Esophagus squamous epithelium (tissue), 5 donors: ENCODE results near the gene ETDB. TPM values are rescaled to one million over a fixed set of nuclear protein-coding genes. Genes with fewer than 3 reads are reported as not detected.
A peak's percentile ranks its signal among the peaks of the same experiment; 100 is the strongest.

Source experiments
- DNase-seq: peaks from one replicate; lab custom pipeline; 2025; lab: John Stamatoyannopoulos, UW
- H3K27ac ChIP-seq, 4 donors: fragments of 200-600 bp; sonication (generic); one replicate each; pipeline ENCODE4 v1.5.1; 2016 to 2019; ENCODE audit warnings: mild to moderate bottlenecking in 1 of 4
- H3K27me3 ChIP-seq, 4 donors: fragments of 200-600 bp; sonication (generic); 1 replicate in 3 of 4; 2 replicates in 1 of 4; pipeline versions ENCODE4 v1.5.1 to v1.6.0; 2017 to 2021; ENCODE audit warnings: antibody characterized with exemption in 1 of 4
- H3K36me3 ChIP-seq, 3 donors: fragments of 200-600 bp; sonication (generic); one replicate each; pipeline ENCODE4 v1.5.1; 2016 to 2019
- H3K4me1 ChIP-seq, 3 donors: fragments of 200-600 bp; sonication (generic); one replicate each; pipeline ENCODE4 v1.5.1; 2017 to 2019
- H3K4me3 ChIP-seq, 4 donors: fragments of 200-600 bp; sonication (generic); 1 replicate in 3 of 4; 2 replicates in 1 of 4; pipeline ENCODE4 v1.5.1; 2016 to 2019; ENCODE audit warnings: mild to moderate bottlenecking in 2 of 4, moderate library complexity in 1 of 4
- H3K9me3 ChIP-seq, 3 donors: fragments of 200-600 bp; sonication (generic); one replicate each; pipeline ENCODE4 v1.5.1; 2016 to 2019
- POLR2A ChIP-seq, 4 donors: fragments of 450-650 bp; IDR thresholded peaks; one replicate each; pipeline ENCODE4 v1.6.1; 2017; ENCODE audit warnings: antibody characterized with exemption in 4 of 4, mild to moderate bottlenecking in 4 of 4, moderate library complexity in 3 of 4
- WGBS, 2 donors: methylation state at CpG; one replicate each; pipeline ENCODE4 v1.1.5; 2018; 5-methylcytosine and 5-hydroxymethylcytosine counted together
- intact Hi-C: fragments of 100-400 bp; cut with DNase I; formaldehyde crosslinking; loops from one replicate; pipeline ENCODE4 v1.15.0; 2022
- total RNA-seq, 4 donors: library from RNA; depleted of rRNA; stranded (reverse); fragments of >200 nt; gene quantifications; one replicate each; pipeline ENCODE4 v1.1.0, GENCODE V29; 2016
- TF ChIP-seq, protein P1 (sequence below), 6 experiments: fragments of 450-650 bp in 4 of 6; fragments of 200-600 bp in 2 of 6; sonication (generic) in 2 of 6; IDR thresholded peaks; one replicate each; pipeline ENCODE4 v1.5.1; 2016 to 2019; ENCODE audit warnings: antibody characterized with exemption in 6 of 6, mild to moderate bottlenecking in 4 of 6, moderate library complexity in 4 of 6
- donor health status: DM: yes; HTN: yes; CAD: no.

ETDB gene
- total RNA-seq, 4 donors from 2014 or later = not detected

DNA sequence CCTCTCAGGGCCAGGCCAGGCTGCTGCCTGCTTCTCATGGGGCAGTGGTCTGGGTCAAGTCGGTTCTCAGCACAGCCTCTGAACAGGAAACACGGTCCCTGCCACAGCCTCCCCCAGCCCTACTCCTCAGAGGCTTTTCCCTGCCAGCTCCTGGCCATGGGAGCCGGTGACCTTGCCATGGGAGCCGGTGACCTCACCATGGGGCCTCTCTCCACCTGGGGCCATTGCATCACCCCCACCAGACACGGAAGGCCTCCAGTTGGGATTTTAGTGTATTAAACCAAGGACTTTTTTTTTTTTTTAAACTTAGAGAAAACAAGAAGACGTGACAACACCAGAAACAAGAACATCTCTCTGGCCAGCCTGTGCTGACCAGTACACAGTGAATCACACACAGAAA lies 25.6 kb downstream of the ETDB start:
- Histone ChIP-seq H3K27me3 (no peaks in the 10 kb centered on the region), H3K27ac (no peak overlapping the region), H3K4me1 (peaks cover 0 to 14% (median 6%) of the 10 kb centered on the region in 3 donors), H3K36me3 (no peaks in the 10 kb centered on the region), H3K4me3 (no peak overlapping the region), H3K9me3 (no peaks in the 10 kb centered on the region)
- 64 to 70% methylated on average over 2 to 5 of the region's 6 CpGs for WGBS, 2 donors
- no peak for DNase-seq
- intact Hi-C loops = no loop called here
- TF ChIP-seq, protein P1, sequence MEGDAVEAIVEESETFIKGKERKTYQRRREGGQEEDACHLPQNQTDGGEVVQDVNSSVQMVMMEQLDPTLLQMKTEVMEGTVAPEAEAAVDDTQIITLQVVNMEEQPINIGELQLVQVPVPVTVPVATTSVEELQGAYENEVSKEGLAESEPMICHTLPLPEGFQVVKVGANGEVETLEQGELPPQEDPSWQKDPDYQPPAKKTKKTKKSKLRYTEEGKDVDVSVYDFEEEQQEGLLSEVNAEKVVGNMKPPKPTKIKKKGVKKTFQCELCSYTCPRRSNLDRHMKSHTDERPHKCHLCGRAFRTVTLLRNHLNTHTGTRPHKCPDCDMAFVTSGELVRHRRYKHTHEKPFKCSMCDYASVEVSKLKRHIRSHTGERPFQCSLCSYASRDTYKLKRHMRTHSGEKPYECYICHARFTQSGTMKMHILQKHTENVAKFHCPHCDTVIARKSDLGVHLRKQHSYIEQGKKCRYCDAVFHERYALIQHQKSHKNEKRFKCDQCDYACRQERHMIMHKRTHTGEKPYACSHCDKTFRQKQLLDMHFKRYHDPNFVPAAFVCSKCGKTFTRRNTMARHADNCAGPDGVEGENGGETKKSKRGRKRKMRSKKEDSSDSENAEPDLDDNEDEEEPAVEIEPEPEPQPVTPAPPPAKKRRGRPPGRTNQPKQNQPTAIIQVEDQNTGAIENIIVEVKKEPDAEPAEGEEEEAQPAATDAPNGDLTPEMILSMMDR (IDR thresholded peaks at IDR 0.05) = no peak
- no peak for TF ChIP-seq POLR2A (IDR thresholded peaks at IDR 0.05)

DNA sequence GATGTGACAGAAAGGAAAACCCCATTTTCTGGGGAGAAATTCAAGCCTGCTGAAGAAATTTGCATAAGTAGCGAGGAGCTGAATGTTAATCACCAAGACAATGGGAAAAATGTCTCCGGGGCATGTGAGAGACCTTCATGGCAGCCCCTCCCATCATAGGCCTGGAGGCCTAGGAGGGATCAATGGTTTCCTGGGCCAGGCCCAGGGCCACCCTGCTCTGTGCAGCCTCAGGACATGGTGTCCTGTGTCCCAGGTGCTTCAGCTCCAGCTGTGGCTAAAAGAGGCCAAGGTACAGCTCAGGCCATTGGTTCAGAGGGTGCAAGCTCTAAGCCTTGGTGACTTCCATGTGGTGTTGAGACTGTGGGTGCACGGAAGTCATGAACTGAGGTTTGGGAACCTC lies 31.2 kb downstream of the ETDB start:
- TF ChIP-seq POLR2A (IDR thresholded peaks at IDR 0.05) = no peak
- TF ChIP-seq, protein P1 (IDR thresholded peaks at IDR 0.05) = no peak
- Histone ChIP-seq H3K36me3 (no peaks in the 10 kb centered on the region), H3K4me1 (no peaks in the 10 kb centered on the region), H3K4me3 (no peak overlapping the region), H3K27ac (no peak overlapping the region), H3K27me3 (peaks cover 0 to 6% (median 0%) of the 10 kb centered on the region in 4 donors), H3K9me3 (no peaks in the 10 kb centered on the region)
- intact Hi-C loops = no loop called here
- DNase-seq = no peak
- WGBS, 2 donors = 63 to 66% methylated on average over 2 of the region's 3 CpGs

DNA sequence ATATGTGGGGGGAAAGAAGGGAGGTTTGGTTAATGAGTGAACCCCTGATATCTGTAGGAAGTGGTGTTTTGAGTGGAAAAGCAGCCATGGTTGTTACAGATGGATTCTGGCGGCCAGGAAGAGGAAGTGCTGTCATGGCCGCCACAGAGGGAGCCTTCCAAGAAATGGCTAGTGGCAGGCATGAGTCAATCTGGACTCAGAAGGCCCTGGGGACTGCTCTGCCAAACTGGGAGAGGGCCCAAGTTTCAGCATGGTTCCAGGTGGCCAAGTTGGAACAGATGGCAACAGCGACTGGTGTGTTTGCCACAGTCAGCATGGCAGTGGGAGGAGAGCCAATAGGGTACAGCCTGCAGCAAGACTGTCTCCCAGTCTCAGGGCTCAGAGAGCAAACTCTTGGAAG lies 32.5 kb downstream of the ETDB start:
- peaks cover 0 to 6% (median 0%) of the 10 kb centered on the region in 4 donors for H3K27me3 ChIP-seq
- no peak overlapping the region for H3K4me3 ChIP-seq
- intact Hi-C loops = no loop called here
- WGBS, 2 donors = 88 to 90% methylated on average over 2 to 3 of the region's 3 CpGs
- no peaks in the 10 kb centered on the region for H3K36me3 ChIP-seq
- DNase-seq = no peak
- TF ChIP-seq, protein P1 (IDR thresholded peaks at IDR 0.05) = no peak
- no peak for TF ChIP-seq POLR2A (IDR thresholded peaks at IDR 0.05)
- H3K9me3 ChIP-seq = no peaks in the 10 kb centered on the region
- H3K4me1 ChIP-seq = no peaks in the 10 kb centered on the region
- no peak overlapping the region for H3K27ac ChIP-seq

DNA sequence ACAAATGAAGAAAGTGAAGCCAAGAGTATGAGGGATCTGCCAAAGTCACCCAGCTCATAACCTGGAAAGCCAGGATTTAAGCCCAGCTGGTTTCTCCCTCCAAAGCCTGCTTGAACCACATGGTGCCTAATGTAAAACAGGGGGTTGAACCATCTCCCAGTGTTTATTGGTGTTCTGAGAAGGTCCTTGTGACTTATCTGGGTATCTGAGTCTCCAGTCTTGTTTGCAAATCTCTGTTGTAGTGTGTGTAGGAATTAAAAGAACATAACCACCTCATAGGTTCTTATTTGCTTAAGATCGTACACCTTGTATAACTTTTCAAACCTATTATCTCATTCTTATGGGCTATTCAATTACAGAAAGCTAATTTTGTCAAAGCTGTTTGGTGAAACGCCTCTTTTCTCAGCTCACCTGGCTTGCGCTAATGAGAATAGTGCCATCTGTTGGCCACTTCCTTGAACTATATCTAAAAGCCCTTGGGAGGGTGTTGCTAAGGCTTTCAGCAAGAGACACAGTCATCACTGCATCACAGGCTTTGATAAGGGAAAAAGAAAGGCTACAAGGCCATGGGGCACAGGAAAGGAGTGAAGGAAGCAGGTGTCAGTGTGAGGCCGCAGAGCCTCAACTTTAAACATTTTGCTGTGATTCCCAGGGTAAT lies 34.0 kb downstream of the ETDB start:
- H3K36me3 ChIP-seq = no peaks in the 10 kb centered on the region
- no peak for TF ChIP-seq POLR2A (IDR thresholded peaks at IDR 0.05)
- TF ChIP-seq, protein P1 (IDR thresholded peaks at IDR 0.05) = peak; percentile 28 to 60 (median 45)
- no peaks in the 10 kb centered on the region for H3K9me3 ChIP-seq
- no peak overlapping the region for H3K27ac ChIP-seq
- WGBS, 2 donors = 8 to 18% methylated on average over 3 to 4 of the region's 4 CpGs
- no peak for DNase-seq
- no peaks in the 10 kb centered on the region for H3K4me1 ChIP-seq
- intact Hi-C loops = no loop called here
- H3K27me3 ChIP-seq = peaks cover 0 to 6% (median under 1%) of the 10 kb centered on the region in 4 donors
- no peak overlapping the region for H3K4me3 ChIP-seq

DNA sequence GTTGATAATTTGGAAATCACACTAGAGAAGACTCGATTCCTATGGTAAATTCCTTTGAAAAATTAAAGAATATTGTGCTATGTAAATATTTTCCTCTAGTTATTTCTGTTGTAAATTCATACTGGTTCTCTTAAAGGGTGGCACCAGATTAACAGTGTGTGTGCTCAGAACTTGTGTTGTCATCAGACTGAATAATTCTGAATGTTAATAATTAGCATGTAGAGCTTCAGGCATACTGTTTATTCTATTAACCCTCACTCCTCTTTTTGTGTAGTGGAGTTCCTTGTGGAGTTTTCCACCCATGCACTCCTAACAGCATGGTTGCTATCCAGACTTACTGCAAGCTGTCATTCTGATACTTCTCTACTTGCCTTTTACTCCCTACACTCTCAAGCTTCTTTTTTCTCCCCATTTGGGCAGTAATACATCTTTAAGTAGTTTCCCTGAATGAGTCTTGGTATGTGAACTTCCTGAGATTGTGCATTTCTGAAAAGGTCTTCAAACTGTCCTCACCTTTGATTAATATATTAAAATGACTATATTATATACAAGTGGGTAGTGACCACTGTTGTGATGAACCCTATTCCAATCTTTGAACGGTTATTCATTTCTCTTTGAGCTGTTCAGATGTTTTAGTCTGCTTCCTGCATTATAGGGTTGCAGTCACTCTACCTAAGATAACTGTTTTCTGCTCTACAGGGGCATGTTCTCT lies 38.5 kb downstream of the ETDB start:
- no peak for DNase-seq
- H3K36me3 ChIP-seq = no peaks in the 10 kb centered on the region
- peaks cover 0 to 6% (median 2%) of the 10 kb centered on the region in 4 donors for H3K27me3 ChIP-seq
- no peak overlapping the region for H3K27ac ChIP-seq
- intact Hi-C loops = no loop called here
- no peak overlapping the region for H3K4me3 ChIP-seq
- TF ChIP-seq POLR2A (IDR thresholded peaks at IDR 0.05) = no peak
- TF ChIP-seq, protein P1 (IDR thresholded peaks at IDR 0.05) = no peak
- WGBS, 2 donors = 59 to 62% methylated on average over 2 of the region's 2 CpGs
- H3K4me1 ChIP-seq = no peaks in the 10 kb centered on the region
- H3K9me3 ChIP-seq = no peaks in the 10 kb centered on the region
